Measurements from ENCODE around the gene TMEM190.
"Not testable (repeated sequence)": the region's sequence is repeated elsewhere in the genome, so short reads cannot be mapped to it uniquely, and the experiment has no call there.

Gene TMEM190

DNA sequence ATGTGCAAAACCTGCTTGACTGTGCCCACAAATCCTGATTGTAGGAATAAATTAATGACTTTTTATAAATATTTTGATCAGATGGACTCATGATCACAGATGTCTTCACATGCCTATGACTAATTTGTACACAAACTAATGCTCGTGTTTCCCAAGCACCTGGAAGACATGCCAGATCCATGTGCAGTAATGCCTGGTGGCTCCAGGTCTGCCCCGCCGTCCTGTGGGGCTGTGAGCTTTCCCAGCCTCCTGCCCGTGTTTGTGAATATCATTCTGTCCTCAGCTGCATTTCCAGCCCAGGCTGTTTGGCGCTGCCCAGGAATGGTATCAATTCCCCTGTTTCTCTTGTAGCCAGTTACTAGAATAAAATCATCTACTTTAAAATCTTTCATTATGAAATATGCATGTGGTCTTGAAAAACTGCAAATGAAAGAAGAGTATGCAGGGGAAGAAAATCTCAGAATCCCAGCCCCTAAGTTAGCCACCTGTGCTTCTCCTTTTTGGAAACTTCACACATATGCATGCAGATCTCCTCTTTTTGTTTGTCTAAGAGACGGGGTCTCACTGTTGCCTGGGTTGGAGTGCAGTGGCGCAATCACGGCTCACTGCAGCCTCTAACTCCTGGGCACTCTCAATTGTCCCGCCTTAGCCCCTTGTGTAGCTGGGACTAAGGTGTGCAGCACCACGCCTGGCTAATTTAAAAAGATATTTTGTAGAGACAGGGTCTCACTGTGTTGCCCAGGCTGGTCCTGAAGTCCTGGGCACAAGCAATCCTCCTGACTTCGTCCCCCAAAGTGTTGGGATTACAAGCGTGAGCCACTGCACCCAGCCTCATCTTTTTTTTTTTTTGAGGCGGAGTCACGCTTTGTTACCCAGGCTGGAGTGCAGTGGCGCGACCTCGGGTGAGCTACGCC, 15.3 kb downstream of the TMEM190 start:
- DNase-seq, result no peak

DNA sequence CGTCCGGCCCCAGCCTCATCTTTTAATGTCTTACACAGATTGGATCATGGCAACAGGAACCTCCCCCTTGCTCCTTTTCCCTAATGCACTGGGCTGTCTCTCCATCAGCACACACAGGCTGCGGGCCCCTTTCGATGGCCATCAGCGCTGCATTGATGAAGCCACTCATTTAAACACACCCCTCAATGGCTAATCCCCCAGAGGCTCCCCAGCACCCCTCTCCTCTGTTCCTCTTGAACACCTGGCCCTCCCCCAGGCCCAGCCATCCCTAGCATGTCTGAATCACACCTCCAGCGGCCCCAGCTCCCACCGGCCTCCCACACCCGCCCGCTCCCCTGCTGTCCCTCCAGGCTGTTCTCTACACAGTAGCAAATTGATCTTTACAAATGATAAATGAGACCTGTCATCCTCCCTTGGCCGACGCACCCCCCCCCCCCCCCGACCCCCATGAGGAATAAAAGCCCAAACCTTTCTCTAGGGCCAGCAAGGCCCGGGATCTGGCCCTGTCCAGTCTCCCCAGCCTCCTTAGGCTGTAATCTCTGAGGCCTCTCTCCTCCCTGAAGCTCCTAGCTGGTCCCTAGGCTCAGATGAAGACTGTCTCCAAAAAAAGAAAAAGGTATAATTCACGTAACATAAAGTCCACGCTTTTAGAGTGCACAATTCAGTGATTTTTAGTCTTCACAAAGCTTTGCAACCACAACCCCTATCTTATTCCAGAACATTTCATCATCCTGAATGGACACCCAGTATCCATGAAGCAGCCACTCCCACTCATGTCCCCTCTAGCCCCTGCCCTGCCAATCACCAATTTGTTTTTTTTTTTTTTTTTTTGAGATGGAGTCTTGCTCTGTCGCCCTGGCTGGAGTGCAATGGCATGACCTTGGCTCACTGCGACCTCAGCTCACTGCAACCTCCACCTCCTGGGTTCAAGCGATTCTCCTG, 16.5 kb downstream of the TMEM190 start:
- DNase-seq, result no peak

DNA sequence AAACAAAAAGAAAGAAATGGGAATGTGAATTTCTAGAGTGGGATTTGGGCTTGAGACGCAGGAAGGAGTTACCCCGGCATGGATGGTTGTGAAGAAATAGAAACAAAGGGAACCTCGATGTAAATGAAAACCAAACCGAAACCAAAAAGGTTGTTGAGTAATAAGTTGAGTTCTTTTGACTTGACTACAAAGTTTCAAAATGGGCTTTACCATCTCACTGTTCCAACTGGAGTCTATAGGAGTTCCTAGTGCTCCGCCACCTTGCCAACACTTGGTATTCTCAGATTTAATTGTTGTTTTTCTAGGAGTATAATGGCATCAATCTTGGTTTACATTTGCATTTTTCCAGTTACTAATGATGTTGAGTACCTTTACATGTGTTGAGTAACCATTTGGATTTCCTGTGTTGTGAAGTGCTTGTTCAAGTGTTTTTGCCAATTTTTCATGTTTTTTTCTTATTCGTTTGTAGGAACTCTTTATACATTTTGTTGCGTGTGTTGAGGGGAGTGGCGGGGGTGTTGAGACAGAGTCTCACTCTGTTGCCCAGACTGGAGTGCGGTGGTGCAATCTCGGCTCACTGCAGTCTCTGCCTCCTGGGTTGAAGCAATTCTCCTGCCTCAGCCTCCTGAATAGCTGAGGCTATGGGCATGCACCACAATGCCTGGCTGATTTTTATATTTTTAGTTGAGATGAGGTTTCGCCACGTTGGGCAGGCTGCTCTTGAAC, 21.7 kb downstream of the TMEM190 start:
- no peak for DNase-seq

DNA sequence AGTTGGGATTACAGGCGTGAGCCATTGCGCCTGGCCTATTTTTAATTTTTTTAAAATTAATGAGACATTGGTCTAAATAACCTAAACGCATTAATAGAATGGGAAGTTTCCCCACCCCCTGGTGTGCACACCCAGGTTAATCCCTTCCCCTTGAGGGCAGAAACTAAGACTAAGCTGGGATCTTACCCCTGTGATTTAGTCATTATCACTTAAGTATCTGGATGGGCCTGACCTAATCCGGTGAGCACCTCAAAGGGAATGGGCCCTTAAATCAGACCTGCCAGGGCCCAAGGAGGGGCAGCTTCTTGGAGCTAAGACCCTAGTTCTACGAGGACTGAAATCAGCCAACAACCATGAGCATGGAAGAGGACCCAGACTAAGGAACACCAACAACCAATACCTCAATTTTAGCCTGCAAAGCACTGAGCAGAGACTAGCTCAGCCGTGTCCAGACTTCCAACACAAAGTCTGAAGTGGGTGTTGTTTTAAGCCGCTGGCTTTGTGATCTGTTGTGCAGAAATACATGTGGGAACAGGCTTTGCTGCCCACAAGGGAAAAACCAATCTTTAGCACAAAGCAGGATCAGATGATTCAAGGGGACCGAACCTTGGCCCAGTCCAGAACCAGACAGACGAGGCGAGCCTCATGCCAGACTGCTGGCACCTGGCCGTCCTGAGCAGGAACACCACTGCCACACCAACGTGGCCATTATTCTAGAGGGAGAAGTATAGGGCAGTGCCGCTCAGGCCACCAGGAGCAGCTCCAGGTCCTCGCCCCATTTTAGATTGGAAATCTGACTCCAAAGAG, 23.9 kb downstream of the TMEM190 start:
- DNase-seq, result no peak

DNA sequence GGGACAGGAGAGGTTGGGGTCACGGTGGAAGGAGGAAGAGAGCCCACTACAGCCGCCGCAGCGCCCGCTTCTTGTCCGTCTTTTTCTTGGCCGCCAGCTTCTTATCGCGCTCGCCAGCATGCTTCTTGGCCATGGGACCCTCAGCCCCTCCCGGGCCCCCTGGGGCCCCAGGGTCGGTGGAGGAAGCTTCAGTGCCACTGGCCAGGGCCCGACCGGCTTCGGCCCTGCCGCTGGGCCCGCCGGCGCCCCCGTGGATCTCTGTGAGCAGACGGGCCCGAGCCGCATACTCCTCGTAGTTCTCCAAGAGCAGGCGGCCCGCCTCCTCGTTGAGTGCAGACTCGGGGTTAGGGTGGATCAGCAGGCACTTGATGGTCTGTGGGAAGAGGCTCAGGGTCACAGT, 24.8 kb downstream of the TMEM190 start:
- not testable (repeated sequence) for DNase-seq

DNA sequence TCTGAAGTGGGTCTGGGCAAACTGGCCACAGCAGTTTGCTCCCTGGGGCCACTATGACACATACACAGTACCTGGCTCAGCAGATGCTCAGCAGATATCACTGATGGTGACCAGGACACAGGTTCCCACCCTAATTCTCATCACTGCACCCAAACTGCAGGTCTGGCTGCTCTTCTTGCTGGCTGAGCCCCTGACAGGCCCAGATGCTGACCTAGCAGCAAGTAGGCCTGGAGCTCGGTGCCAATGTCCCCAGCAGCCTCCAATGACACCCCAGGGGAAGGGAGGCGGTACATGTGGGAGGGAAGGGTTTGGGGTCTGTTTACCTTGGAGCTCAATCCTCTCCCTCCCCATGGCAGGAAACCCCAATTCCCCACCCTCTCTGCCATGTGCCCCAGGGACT, 25.9 kb downstream of the TMEM190 start:
- DNase-seq, result no peak

DNA sequence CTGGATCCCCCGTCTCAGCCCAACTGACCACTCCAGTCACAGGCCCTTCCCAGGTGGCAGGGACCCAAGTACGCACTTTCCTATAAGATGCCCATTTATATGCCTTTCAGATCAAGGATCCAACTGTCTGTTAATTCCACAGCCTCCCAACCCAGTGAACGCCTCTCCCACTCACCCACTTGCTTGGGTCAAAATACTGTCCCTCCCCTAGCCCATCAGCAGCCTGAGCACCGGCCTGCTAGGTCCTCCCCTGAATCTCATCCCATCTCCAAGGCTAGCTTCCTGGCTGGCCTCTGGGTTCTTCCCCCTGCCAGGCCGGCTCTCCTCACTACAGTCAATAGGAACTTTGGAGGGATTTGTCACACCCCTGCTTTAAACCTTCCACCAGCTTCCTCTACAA, 29.0 kb downstream of the TMEM190 start:
- no peak for DNase-seq

DNA sequence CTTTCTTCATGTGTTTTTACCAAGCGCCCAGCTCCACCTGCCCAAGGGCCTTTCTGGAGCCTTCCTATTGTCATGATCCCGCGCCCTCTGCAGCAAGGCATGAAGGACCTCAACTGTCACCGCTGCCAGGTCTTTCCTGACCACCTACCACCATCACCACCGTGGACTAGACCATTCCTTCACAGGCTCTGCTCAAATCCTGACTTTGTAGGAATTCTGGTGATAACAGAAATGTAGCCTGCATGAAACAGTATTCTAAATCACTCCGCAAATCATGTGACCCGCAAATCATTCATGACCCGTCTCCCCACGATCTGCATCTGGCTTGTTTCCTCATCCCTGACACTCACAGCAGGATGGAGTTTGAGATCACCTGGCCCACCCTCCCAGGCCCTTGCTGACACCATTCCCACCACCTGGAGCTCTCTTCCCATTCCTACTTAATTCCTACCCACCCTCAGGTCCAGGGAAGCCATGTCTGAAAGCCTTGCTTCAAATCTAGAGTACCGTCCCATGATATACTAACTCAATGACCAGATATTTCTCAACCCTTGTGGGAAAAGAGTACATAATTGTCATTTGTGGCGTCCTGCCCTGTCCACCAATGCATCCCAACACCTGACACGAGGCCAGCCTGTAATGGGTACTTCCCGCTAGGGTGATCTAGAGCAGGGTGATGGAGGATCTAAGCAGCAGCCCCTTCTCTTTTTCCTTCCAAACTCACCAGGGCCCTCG, 29.6 kb downstream of the TMEM190 start:
- no peak for DNase-seq

DNA sequence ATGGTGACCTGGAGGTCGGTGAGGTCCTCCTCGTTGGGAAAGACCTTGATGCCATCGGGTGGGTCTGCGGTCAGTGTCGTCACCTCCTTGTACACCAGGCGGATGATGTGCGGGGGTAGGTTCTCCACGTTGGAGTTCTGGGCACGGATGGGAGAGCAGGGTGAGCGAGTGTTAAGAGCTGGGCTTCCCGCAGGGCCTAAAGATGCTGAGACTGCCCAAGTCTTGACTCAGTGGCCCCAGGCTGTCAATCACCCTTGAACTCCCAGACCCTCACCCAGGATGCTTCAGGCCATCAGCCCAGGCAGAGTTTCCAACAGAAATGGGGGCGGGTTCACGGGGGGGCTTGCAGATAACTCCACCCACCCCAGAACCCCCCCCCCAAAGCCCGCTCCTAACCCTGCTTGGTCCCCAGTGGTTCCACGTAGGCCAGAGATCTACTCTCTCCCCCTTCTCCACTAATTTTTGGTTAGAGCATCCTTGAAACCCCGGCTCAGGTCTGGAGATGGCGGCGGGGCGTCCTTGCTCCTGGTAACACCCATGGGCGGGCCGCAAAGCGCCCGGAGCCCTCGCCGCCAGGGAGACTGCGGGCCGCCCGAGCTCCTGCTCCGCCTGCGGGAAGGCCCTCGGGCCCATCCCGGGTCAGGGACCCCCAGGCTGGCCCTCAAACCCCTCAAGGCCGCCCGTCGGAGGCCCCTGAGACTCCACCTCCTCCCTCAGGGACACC, 30.4 kb downstream of the TMEM190 start:
- peak in 1 of 2 experiments; percentile 13 for DNase-seq

DNA sequence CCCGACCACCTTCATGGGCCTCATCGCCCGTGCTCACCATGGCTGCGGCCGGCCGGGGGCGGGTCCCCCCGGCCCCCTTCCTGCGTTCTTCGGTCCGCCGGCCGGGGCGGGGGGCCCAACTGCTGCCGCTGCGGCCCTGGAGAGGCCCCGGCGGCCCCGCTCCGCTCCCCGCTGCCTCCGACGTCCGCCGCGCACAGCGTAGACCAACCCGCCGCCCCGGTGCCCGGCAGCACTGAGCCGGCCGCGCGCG, 30.8 kb downstream of the TMEM190 start, which contains the start of gene UBE2S:
TSS of gene UBE2S (minus strand) at position 239 of the 250 bp plus-strand sequence. CDS start at position 40, 199 bp downstream.
- DNase-seq, result not testable (repeated sequence)

DNA sequence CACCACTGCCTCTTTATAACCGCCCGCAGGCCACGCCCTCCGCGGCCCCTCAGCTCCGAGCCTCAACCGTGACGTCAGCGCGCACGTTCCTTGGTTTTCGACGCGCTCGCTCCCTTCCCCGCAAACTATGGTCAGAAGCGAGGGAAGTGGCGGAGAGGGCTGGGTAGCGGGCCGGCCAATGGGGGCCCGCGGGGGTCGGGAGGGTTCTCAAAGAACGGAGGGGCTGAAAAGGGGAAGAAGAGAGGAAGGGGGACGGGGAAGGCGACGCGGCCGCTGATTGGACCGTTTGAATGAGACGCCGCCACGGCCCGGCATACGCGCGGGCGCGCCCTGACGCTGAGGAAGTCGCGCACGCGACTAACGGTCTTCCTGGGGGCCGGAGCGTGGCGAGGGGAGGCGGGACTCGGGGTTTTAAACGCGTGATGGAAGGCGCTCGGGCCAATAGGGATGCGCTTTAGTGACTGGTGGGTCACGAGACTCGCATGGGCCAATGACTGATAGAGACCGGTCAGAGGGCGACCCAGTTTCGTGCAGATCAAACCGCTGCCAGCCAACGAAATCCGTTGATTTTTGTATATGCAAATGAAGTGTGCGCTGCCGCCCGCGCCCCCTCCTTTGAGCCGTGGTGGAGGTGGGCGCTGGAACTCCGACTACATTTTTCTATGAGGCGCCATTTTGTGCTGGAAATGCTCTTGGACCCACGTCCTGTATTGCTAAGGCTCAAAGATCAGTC, 31.3 kb downstream of the TMEM190 start:
- peak; percentile 94 to 95 for DNase-seq

DNA sequence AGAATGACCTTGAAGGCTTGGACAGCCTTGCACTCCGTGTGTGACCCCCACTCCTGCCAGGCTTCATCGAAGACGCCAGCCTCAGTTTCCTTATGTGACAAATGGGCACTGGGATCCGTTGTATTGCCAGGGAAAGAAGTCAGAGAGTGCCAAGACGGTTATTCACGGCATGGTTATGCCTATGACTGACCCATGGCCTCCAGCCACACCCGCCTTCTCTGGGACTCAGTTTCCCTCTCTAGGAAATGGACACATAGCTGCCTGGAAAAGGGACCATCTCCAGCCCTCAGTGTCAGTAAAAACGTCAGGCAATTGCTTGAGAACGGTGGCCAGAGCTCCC, 31.9 kb downstream of the TMEM190 start:
- DNase-seq, result no peak

DNA sequence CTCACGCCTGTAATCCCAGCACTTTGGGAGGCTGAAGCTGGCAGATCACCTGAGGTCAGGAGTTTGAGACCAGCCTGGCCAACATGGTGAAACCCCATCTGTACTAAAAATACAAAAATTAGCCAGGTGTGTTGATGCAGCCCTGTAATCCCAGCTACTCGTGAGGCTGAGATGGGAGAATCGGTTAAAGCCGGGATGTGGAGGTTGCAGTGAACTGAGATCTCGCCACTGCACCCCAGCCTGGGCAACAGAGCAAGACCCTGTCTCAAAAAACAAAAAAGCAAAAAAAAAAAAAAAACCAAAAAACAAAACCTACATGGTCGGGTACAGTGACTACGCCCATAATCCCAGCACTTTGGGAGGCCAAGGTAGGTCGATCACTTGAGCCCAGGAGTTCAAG, 32.6 kb downstream of the TMEM190 start:
- DNase-seq, result not testable (repeated sequence)

DNA sequence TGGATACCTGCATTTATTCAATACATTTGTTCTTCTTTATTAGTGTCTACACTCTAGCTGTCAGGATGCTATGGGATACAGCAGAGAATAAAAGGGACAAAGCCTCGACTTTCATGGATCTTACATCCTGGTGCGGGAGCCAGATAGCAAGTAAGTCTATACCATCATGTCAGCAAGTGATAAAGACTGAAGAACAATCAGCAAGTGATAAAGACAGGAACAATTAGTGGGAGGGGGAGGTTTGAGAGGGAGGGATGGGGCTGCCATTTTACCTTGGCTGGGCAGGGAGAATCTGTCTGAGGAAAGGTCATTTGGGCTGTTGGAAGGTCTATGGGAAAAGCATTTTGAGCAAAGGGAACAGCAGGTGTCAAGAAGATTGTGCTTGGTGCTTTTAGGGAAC, 33.5 kb downstream of the TMEM190 start:
- no peak for DNase-seq

DNA sequence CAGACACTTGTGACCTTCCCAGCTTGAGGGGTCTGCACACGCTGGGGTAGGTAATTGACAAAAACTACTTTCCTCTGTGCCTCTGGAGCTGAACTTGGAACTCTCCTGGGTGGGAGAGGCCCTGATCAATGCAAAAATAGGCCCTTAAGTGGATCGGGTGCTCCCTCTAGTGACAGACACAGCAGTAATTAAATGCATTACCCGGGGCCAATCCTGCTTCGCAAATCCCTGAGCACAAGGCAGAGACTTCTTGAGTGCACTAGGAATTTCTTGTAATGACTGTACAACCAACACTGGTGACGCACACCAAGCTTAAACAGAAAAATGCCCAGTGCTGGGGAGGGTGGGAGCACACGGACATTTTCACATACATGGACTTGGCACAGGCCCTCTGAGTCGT, 41.6 kb downstream of the TMEM190 start:
- peak; percentile 45 to 52 for DNase-seq

DNA sequence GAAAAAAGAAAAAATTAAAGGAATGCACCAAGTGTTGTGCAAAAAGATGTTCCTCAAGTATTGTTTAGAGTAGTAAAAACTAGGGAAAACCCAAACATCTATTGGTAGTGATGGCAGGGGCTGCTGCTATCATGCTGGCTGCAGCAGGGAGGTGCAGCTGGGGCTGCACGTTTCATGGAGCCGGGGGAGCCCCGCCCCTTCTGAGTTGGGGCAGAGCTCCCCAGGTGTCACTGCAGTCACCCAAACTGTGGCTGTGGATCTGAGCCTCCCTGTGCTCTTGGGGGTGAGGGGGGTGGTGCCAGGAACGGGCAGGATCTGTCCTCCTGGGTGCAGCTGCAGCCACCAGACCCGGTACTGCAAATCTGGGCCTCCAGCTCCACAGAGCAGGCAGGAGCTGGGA, 42.5 kb downstream of the TMEM190 start:
- DNase-seq, result no peak

DNA sequence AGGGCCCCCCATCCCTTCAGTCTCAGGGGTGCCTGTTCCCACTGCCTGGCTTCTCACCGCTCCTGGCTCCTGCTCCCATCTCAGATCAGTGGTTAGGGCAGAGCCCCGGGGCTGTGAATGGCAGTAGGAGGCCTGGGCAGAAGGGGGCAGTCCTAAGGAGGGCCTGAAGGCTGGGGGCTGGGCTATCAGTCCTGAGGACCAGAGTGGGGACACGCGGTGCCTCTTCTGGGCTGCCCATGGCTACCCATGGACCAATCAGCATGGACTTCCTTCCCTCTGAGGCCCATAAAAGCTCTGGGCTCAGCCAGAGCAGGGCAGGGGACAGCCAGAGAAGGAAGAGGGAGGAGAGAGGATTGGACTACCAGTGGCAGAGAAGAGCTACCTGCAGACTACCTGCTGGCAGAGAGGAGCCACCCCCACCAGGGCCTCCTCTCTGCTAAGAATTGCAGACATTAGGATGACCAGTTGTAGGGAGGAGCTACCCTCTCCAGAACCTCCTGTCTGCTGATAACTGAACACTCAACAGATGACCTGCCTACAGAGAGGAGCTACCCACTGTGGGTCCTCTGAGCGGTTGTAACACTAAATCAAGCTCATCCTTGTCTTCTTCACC, 43.1 kb downstream of the TMEM190 start:
- DNase-seq, result no peak

DNA sequence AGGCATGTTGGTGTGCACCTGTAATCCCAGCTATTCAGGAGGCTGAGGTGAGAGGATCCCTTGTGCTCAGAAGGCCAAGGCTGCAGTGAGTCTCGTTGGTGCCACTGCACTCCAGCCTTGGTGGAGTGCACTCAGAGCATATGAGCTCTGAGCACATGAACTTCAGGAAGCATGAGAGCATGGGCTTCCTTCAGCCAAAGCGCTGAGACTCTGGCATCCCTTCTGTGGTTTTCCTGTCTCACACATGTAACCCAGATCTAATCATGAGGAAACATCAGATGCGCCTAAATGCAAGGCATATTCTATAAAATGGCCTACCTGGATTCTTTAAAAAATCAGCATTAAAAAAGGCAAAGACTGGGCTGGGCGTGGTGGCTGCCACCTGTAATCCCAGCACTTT, 44.7 kb downstream of the TMEM190 start:
- peak in 1 of 2 experiments; percentile 11 for DNase-seq

DNA sequence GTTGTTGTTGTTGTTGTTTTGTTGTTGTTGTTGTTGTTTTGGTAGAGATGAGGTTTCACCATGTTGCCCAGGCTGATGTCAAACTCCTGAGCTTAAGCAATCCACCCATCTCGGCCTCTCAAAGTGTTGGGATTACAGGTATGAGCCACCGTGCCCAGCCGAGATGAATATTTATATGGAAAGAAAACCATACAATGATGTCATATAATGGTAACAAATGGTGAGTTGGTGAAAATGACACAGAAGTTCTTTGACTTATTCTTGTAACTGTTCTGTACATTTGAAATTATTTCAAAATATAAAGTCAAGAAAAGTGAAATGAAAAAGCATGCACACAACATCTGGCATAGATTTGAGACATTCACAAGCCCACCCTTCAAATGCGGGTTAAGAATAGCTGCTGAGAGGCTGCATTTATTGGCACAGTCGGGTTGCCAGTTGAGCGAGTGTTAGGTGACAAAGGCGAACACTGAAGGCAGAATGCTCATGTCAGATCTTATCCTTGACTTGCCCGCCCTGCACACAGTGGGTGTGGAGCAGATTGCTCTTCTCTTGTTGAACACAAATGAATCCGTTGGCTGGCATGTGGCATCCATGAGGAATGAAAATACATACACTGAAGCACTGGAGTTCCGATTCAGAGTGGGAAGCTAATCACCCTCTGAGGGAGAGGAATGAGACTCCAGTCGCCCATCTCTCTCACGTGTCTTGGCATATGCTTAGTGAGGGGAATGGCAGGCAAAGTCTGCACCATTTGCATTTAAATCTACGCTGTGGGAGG, 46.8 kb downstream of the TMEM190 start:
- DNase-seq, result no peak

Data from activated CD4-positive, alpha-beta T cell treated with anti-CD3 and anti-CD28 coated beads, Interleukin-2, amount 50 U/mL, for 4 hours (primary cell).